Lower leg skin (tissue), 4 donors: ENCODE results near the gene EMC1. TPM values are rescaled to one million over a fixed set of nuclear protein-coding genes. Genes with fewer than 3 reads are reported as not detected.

Source experiments
- DNase-seq, 2 donors: peaks; one replicate each; pipeline ENCODE4 v3.0.0-alpha.2; 2019; ENCODE audit warnings: low spot score in 2 of 2
- H3K4me3 ChIP-seq: fragments of 200-600 bp; sonication (generic); 2 replicates; pipeline ENCODE4 v1.5.1; 2017; ENCODE audit warnings: mild to moderate bottlenecking, low read depth; ENCODE audit not compliant: poor library complexity, severe bottlenecking
- POLR2A ChIP-seq, 2 donors: fragments of 450-650 bp; IDR thresholded peaks; one replicate each; pipeline ENCODE4 v1.6.1; 2016 to 2017; ENCODE audit warnings: antibody characterized with exemption in 2 of 2, mild to moderate bottlenecking in 1 of 2, moderate library complexity in 1 of 2
- WGBS, 2 donors: methylation state at CpG; one replicate each; pipeline ENCODE4 v1.1.5; 2018; 5-methylcytosine and 5-hydroxymethylcytosine counted together
- intact Hi-C: fragments of 100-400 bp; cut with DNase I; formaldehyde crosslinking; loops from one replicate; pipeline ENCODE4 v1.15.0; 2023; ENCODE audit warnings: low total_unique reads
- total RNA-seq, 4 donors: library from RNA; depleted of rRNA; stranded (reverse); fragments of >200 nt; gene quantifications; one replicate each; pipeline ENCODE4 v1.1.0, GENCODE V29; 2016
- TF ChIP-seq, protein P1 (sequence below), 3 donors: fragments of 450-650 bp; IDR thresholded peaks; one replicate each; pipeline ENCODE4 v1.5.1; 2016; ENCODE audit warnings: antibody characterized with exemption in 3 of 3, mild to moderate bottlenecking in 3 of 3, moderate library complexity in 2 of 3

EMC1 gene
- total RNA-seq, 4 donors from 2014 or later = 26.7 to 31.8 (median 30.2) TPM

GRCh38 chr1:19210772-19211549 is 40.4 kb downstream of the EMC1 start:
- 17 to 18% methylated on average over 12 of the region's 12 CpGs for WGBS, 2 donors
- no peak for TF ChIP-seq POLR2A (IDR thresholded peaks at IDR 0.05)
- peak overlapping the region; percentile 70 for H3K4me3 ChIP-seq
- DNase-seq = peak in 1 of 2 donors; percentile 29
- intact Hi-C loops = no loop called here

GRCh38 chr1:19209990-19210771 is 41.1 kb downstream of the EMC1 start, which contains the start of gene UBR4:
Gene UBR4, minus strand, starts transcription at chr1:19210266. Its CDS starts 18 bp downstream, at chr1:19210248.
- H3K4me3 ChIP-seq = peak within 1 kb of the TSS; percentile 70
- intact Hi-C loops = no loop called here
- WGBS, 2 donors = 0% methylated on average over 45 to 50 of the region's 80 CpGs
- peak; percentile 88 to 99 for DNase-seq
- TF ChIP-seq POLR2A (IDR thresholded peaks at IDR 0.05) = peak in 1 of 2 donors; percentile 77
- TF ChIP-seq, protein P1, sequence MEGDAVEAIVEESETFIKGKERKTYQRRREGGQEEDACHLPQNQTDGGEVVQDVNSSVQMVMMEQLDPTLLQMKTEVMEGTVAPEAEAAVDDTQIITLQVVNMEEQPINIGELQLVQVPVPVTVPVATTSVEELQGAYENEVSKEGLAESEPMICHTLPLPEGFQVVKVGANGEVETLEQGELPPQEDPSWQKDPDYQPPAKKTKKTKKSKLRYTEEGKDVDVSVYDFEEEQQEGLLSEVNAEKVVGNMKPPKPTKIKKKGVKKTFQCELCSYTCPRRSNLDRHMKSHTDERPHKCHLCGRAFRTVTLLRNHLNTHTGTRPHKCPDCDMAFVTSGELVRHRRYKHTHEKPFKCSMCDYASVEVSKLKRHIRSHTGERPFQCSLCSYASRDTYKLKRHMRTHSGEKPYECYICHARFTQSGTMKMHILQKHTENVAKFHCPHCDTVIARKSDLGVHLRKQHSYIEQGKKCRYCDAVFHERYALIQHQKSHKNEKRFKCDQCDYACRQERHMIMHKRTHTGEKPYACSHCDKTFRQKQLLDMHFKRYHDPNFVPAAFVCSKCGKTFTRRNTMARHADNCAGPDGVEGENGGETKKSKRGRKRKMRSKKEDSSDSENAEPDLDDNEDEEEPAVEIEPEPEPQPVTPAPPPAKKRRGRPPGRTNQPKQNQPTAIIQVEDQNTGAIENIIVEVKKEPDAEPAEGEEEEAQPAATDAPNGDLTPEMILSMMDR (IDR thresholded peaks at IDR 0.05) = no peak

- H3K4me3 ChIP-seq = peak overlapping the region; percentile 70
- WGBS, 2 donors = 0 to 1% methylated on average over 23 to 28 of the region's 28 CpGs
- no peak for TF ChIP-seq POLR2A (IDR thresholded peaks at IDR 0.05)
- TF ChIP-seq, protein P1 (IDR thresholded peaks at IDR 0.05) = no peak
- DNase-seq = peak in 1 of 2 donors; percentile 86
- intact Hi-C loops = no loop called here
Observed at GRCh38 chr1:19209439-19209989, 41.8 kb downstream of the EMC1 start.

DNA sequence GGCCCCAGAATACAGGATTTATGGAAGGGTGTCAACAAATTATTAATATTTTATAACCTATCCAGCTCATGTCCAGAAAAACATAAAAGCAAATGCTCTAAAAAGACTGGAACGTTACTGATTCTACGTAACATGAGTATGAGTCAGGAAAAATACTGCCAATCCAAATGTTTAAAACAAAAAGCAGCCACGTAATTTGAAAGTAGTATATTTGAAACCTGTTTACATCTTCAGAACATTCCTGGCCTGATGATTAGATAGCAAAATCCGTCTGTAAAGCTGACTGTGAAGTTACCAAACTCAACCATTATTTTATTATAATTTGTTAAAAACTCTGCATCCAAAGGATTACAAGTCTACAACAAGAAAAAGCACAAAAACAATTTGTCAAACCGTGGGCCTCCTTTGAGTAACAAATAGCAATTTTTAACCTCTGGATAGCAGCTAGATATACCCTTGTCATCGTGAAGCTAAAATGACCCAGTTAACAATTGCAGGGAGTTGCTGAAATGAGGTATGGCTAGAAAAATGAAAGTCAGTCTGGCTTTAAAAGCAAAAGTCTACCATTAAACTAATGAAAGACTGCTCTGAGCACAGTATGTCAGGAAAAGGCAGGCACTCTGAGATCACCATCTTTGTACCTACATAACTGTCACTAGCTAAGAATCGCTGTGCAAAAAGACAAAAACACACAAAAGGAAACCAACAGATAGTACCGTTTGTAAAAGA is 42.5 kb downstream of the EMC1 start:
- DNase-seq = no peak
- intact Hi-C loops = no loop called here
- TF ChIP-seq POLR2A (IDR thresholded peaks at IDR 0.05) = no peak
- TF ChIP-seq, protein P1 (IDR thresholded peaks at IDR 0.05) = no peak
- 13% methylated on average over 8 of the region's 8 CpGs for WGBS, 2 donors
- H3K4me3 ChIP-seq = peak overlapping the region; percentile 70

DNA sequence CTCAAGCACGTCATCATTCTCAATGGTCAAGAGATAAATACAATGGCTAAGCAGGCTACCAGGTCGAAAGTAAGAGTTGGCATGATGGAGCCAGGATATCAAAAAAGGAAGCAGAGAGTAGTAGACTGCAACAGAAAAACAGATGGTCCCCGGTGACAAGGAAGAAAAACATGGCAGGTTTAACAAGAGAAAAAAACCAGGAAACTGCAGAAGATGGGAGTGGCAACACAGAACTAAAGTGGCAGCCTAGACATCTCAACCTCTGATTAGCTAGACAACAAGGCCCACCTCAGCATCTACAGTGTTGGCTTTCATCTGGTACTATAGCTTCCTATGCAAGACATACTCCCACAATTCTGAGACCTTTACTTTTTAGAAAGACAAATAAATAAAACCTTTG is 44.4 kb downstream of the EMC1 start:
- DNase-seq = no peak
- intact Hi-C loops = no loop called here
- WGBS, 2 donors = 70 to 71% methylated on average over 3 of the region's 3 CpGs

More for the DNA sequence above, 44.4 kb downstream of the EMC1 start:
- no peak overlapping the region for H3K4me3 ChIP-seq
- TF ChIP-seq, protein P1 (IDR thresholded peaks at IDR 0.05) = no peak
- no peak for TF ChIP-seq POLR2A (IDR thresholded peaks at IDR 0.05)
